ENCODE data around the gene ERC1.
A peak's percentile ranks its signal among the peaks of the same experiment; 100 is the strongest.

Gene ERC1

DNA sequence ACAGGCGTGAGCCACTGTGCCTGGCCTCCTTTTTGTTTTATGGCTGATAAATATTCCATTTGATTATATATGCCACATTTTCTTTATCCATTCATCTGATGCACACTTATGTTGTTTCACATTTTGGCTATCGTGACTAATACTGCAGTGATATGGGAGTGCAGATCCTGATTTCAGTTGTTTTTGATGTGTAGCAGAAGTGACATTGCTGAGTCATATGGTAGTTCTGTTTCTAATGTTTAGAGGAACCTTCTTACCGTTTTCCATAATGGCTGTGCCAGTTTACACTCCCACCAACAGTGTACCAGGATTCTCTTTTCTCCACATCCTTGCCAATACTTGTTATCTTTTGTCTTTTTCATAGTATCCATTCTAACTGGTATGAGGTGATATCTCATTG is 235.9 kb downstream of the ERC1 start:
- no peak overlapping the region for H3K4me3 ChIP-seq (ENCODE audit: low read depth, low read length)
- ChIA-PET CTCF (no interaction called here), POLR2A (no interaction called here)
- no peaks in the 10 kb centered on the region for H3K36me3 ChIP-seq (ENCODE audit: control insufficient read depth in 2 of 2, insufficient read depth in 1 of 2, low read length in 2 of 2)
- H3K27ac ChIP-seq (ENCODE audit: extremely low read depth, low read depth, low read length): no peak overlapping the region
- H3K4me1 ChIP-seq (ENCODE audit: control insufficient read depth, insufficient read depth, low read length): no peaks in the 10 kb centered on the region
- H3K9me3 ChIP-seq (ENCODE audit: control insufficient read depth, insufficient read depth, low read depth, low read length): no peaks in the 10 kb centered on the region
- TF ChIP-seq YY1 (tag by site-specific recombination; IDR thresholded peaks at IDR 0.05) (no peak), GFI1B (tag by site-specific recombination; IDR thresholded peaks at IDR 0.05) (0 out of 2 replicates have a peak, but pooled peaks have one; percentile 37), ZNF175 (tag by site-specific recombination; IDR thresholded peaks at IDR 0.05) (no peak), ZNF658 (tag by site-specific recombination; IDR thresholded peaks at IDR 0.05) (no peak), ZNF184 (tag by site-specific recombination; IDR thresholded peaks at IDR 0.05) (no peak), ZNF341 (tag by site-specific recombination; IDR thresholded peaks at IDR 0.05; ENCODE audit: low read depth) (no peak)
- TF ChIP-seq, protein P1, sequence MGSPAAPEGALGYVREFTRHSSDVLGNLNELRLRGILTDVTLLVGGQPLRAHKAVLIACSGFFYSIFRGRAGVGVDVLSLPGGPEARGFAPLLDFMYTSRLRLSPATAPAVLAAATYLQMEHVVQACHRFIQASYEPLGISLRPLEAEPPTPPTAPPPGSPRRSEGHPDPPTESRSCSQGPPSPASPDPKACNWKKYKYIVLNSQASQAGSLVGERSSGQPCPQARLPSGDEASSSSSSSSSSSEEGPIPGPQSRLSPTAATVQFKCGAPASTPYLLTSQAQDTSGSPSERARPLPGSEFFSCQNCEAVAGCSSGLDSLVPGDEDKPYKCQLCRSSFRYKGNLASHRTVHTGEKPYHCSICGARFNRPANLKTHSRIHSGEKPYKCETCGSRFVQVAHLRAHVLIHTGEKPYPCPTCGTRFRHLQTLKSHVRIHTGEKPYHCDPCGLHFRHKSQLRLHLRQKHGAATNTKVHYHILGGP (tag by site-specific recombination; IDR thresholded peaks at IDR 0.05): no peak

- POLR2A ChIA-PET: no interaction called here
- Histone ChIP-seq H3K36me3 (ENCODE audit: control insufficient read depth in 2 of 2, insufficient read depth in 1 of 2, low read length in 2 of 2) (peaks cover 0 to 10% of the 10 kb centered on the region in 2 experiments; a peak in 2 of 3 replicates), H3K27ac (ENCODE audit: extremely low read depth, low read depth, low read length) (no peak overlapping the region), H3K4me1 (ENCODE audit: control insufficient read depth, insufficient read depth, low read length) (peaks cover 3% of the 10 kb centered on the region; the same call in 1 of the 2 replicates), H3K9me3 (ENCODE audit: control insufficient read depth, insufficient read depth, low read depth, low read length) (no peaks in the 10 kb centered on the region), H3K4me3 (ENCODE audit: low read depth, low read length) (no peak overlapping the region)
- TF ChIP-seq FEZF1 (tag by site-specific recombination; IDR thresholded peaks at IDR 0.05) (0 out of 2 replicates have a peak, but pooled peaks have one; percentile 9), IKZF3 (tag by site-specific recombination; IDR thresholded peaks at IDR 0.05) (0 out of 2 replicates have a peak, but pooled peaks have one; percentile 8), HOXD13 (CRISPR knock-in tag; IDR thresholded peaks at IDR 0.05; ENCODE audit: borderline replicate concordance) (no peak), ZNF664 (tag by site-specific recombination; IDR thresholded peaks at IDR 0.05) (0 out of 2 replicates have a peak, but pooled peaks have one; percentile 21), ZNF560 (tag by site-specific recombination; IDR thresholded peaks at IDR 0.05; ENCODE audit: borderline replicate concordance) (no peak), ZNF558 (tag by site-specific recombination; IDR thresholded peaks at IDR 0.05) (peak; percentile 86), GLI4 (tag by site-specific recombination; IDR thresholded peaks at IDR 0.05) (no peak), REST (tag by site-specific recombination; IDR thresholded peaks at IDR 0.05) (peak; percentile 89)
- CTCF ChIA-PET: no interaction called here
These were observed 243.1 kb downstream of the ERC1 start for GRCh38 chr12:1234073-1234472.

DNA sequence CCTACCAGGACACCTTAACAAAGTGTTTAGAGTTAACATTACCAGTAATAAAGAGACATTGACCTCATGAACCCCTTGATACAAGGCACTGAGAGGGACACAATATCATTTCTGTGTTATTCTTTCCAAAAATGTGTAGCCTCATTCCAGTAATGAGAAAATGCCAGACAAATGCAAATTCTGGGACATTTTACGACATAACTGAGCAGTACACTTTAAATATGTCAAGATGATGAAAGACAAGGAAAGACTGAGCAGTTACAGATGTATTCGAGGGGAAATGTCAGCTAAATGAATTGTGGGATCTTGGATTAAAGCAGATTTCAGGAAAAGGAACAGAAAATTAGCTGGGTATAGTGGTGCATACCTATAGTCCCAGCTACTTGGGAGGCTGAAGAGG is 255.6 kb downstream of the ERC1 start:
- Histone ChIP-seq H3K27ac (ENCODE audit: extremely low read depth, low read depth, low read length) (no peak overlapping the region), H3K4me1 (ENCODE audit: control insufficient read depth, insufficient read depth, low read length) (peaks cover 5% of the 10 kb centered on the region; the same call in 1 of the 2 replicates), H3K4me3 (ENCODE audit: low read depth, low read length) (no peak overlapping the region), H3K36me3 (ENCODE audit: control insufficient read depth in 2 of 2, insufficient read depth in 1 of 2, low read length in 2 of 2) (no peaks in the 10 kb centered on the region), H3K9me3 (ENCODE audit: control insufficient read depth, insufficient read depth, low read depth, low read length) (no peaks in the 10 kb centered on the region)
- ChIA-PET POLR2A (no interaction called here), CTCF (no interaction called here)
- TF ChIP-seq ZNF501 (tag by site-specific recombination; IDR thresholded peaks at IDR 0.05) (no peak), ATF2 (tag by site-specific recombination; IDR thresholded peaks at IDR 0.05; ENCODE audit: low read depth) (no peak), ZNF433 (tag by site-specific recombination; IDR thresholded peaks at IDR 0.05; ENCODE audit: low read depth) (no peak), EGR2 (tag by site-specific recombination; IDR thresholded peaks at IDR 0.05; ENCODE audit: low read depth) (no peak), OVOL3 (tag by site-specific recombination; IDR thresholded peaks at IDR 0.05) (peak; percentile 57; the same call in 1 of the 2 replicates), ZNF585B (tag by site-specific recombination; IDR thresholded peaks at IDR 0.05) (no peak), GLIS2 (tag by site-specific recombination; IDR thresholded peaks at IDR 0.05) (no peak), FEZF1 (tag by site-specific recombination; IDR thresholded peaks at IDR 0.05) (peak; percentile 48; the same call in 1 of the 2 replicates), BCL11A (tag by site-specific recombination; IDR thresholded peaks at IDR 0.05; ENCODE audit: low read depth) (no peak), ZNF366 (tag by site-specific recombination; conservative IDR thresholded peaks at IDR 0.05) (no peak)
- TF ChIP-seq, protein P2, sequence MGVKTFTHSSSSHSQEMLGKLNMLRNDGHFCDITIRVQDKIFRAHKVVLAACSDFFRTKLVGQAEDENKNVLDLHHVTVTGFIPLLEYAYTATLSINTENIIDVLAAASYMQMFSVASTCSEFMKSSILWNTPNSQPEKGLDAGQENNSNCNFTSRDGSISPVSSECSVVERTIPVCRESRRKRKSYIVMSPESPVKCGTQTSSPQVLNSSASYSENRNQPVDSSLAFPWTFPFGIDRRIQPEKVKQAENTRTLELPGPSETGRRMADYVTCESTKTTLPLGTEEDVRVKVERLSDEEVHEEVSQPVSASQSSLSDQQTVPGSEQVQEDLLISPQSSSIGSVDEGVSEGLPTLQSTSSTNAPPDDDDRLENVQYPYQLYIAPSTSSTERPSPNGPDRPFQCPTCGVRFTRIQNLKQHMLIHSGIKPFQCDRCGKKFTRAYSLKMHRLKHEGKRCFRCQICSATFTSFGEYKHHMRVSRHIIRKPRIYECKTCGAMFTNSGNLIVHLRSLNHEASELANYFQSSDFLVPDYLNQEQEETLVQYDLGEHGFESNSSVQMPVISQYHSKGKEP (tag by site-specific recombination; IDR thresholded peaks at IDR 0.05): no peak
